Ammon's horn (tissue), 1 donor: Measurements from ENCODE around the gene LDHAL6B.

Experiments
- DNase-seq: peaks from one replicate; pipeline ENCODE4 v3.0.0-alpha.2; 2016; ENCODE audit warnings: low spot score

LDHAL6B gene

GRCh38 chr15:59177317-59177660 lies 29.4 kb upstream of the LDHAL6B start:
- peak; percentile 61 for DNase-seq

- no peak for DNase-seq
Observed at GRCh38 chr15:59178151-59178695, 28.4 kb upstream of the LDHAL6B start.

GRCh38 chr15:59179717-59180116 lies 26.9 kb upstream of the LDHAL6B start:
- no peak for DNase-seq

- no peak for DNase-seq
Observed at GRCh38 chr15:59180945-59181600, 25.6 kb upstream of the LDHAL6B start.

- no peak for DNase-seq
Observed at GRCh38 chr15:59185725-59186124, 20.9 kb upstream of the LDHAL6B start.

- DNase-seq: no peak
Observed at GRCh38 chr15:59186501-59186900, 20.1 kb upstream of the LDHAL6B start.

GRCh38 chr15:59189241-59189640 lies 17.4 kb upstream of the LDHAL6B start:
- DNase-seq: no peak

- DNase-seq: no peak
Observed at GRCh38 chr15:59190291-59190690, 16.4 kb upstream of the LDHAL6B start.

GRCh38 chr15:59191855-59192237 lies 14.8 kb upstream of the LDHAL6B start:
- DNase-seq: no peak

GRCh38 chr15:59194639-59195325 lies 11.9 kb upstream of the LDHAL6B start:
- no peak for DNase-seq

GRCh38 chr15:59196416-59196815 lies 10.2 kb upstream of the LDHAL6B start:
- DNase-seq: no peak

- no peak for DNase-seq
Observed at GRCh38 chr15:59197454-59197853, 9.2 kb upstream of the LDHAL6B start.

GRCh38 chr15:59199626-59200465 lies 6.8 kb upstream of the LDHAL6B start:
- no peak for DNase-seq

- no peak for DNase-seq
Observed at GRCh38 chr15:59200560-59200959, 6.1 kb upstream of the LDHAL6B start.

GRCh38 chr15:59203008-59203407 lies 3.6 kb upstream of the LDHAL6B start:
- peak; percentile 50 for DNase-seq

GRCh38 chr15:59203657-59204056 lies 3.0 kb upstream of the LDHAL6B start:
- DNase-seq: no peak

GRCh38 chr15:59205839-59206622 lies 612 bp upstream of the LDHAL6B start:
- no peak for DNase-seq

- no peak for DNase-seq
Observed at GRCh38 chr15:59208613-59209249, 2.1 kb downstream of the LDHAL6B start.

GRCh38 chr15:59210186-59210585 lies 3.5 kb downstream of the LDHAL6B start:
- DNase-seq: no peak

- DNase-seq: no peak
Observed at GRCh38 chr15:59216911-59217310, 10.3 kb downstream of the LDHAL6B start.

GRCh38 chr15:59217876-59218498 lies 11.3 kb downstream of the LDHAL6B start:
- DNase-seq: no peak
